Measurements from ENCODE around the gene RUNX1. TPM values are rescaled to one million over a fixed set of nuclear protein-coding genes. Genes with fewer than 3 reads are reported as not detected.

Gene RUNX1
- total and polyA plus RNA-seq, 4 donors: 23.3 to 100 (median 33.4) TPM

- H3K9ac ChIP-seq (ENCODE audit: insufficient read depth in 1 of 2, low read length in 2 of 2): no peak overlapping the region
- ATAC-seq (ENCODE audit: insufficient read depth, low FRiP score): no peak
- H3K9me3 ChIP-seq (ENCODE audit: control insufficient read depth in 4 of 4, insufficient read depth in 3 of 4, low read length in 3 of 4): no peaks in the 10 kb centered on the region
- WGBS, 2 donors: 87 to 95% methylated on average over 11 of the region's 11 CpGs
- no peaks in the 10 kb centered on the region for H3K27me3 ChIP-seq (ENCODE audit: control insufficient read depth in 3 of 3, insufficient read depth in 3 of 3, low read length in 2 of 3)
- H3K27ac ChIP-seq (ENCODE audit: low read depth in 1 of 2, low read length in 1 of 2): no peak overlapping the region
- H3K4me1 ChIP-seq (ENCODE audit: control insufficient read depth in 5 of 5, insufficient read depth in 5 of 5, low read length in 5 of 5): peaks cover 0 to 12% (median under 1%) of the 10 kb centered on the region in 5 donors
- H3K36me3 ChIP-seq (ENCODE audit: control insufficient read depth in 4 of 4, insufficient read depth in 4 of 4, low read length in 4 of 4): peaks cover 0 to 17% (median 0%) of the 10 kb centered on the region in 4 donors
- no peak overlapping the region for H3K4me3 ChIP-seq
- no peak for DNase-seq
- TF ChIP-seq, protein P1, sequence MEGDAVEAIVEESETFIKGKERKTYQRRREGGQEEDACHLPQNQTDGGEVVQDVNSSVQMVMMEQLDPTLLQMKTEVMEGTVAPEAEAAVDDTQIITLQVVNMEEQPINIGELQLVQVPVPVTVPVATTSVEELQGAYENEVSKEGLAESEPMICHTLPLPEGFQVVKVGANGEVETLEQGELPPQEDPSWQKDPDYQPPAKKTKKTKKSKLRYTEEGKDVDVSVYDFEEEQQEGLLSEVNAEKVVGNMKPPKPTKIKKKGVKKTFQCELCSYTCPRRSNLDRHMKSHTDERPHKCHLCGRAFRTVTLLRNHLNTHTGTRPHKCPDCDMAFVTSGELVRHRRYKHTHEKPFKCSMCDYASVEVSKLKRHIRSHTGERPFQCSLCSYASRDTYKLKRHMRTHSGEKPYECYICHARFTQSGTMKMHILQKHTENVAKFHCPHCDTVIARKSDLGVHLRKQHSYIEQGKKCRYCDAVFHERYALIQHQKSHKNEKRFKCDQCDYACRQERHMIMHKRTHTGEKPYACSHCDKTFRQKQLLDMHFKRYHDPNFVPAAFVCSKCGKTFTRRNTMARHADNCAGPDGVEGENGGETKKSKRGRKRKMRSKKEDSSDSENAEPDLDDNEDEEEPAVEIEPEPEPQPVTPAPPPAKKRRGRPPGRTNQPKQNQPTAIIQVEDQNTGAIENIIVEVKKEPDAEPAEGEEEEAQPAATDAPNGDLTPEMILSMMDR (IDR thresholded peaks at IDR 0.05; ENCODE audit: control extremely low read depth, extremely low read depth): no peak
Observed at GRCh38 chr21:34850166-34850690, 198.9 kb downstream of the RUNX1 start.

GRCh38 chr21:34846601-34847112, 202.4 kb downstream of the RUNX1 start:
- H3K4me1 ChIP-seq (ENCODE audit: control insufficient read depth in 5 of 5, insufficient read depth in 5 of 5, low read length in 5 of 5): peaks cover 0 to 23% (median 9%) of the 10 kb centered on the region in 5 donors
- ATAC-seq (ENCODE audit: insufficient read depth, low FRiP score): peak; percentile 50
- WGBS, 2 donors: 51 to 63% methylated on average over 11 of the region's 11 CpGs

GRCh38 chr21:34845521-34846451, 203.3 kb downstream of the RUNX1 start:
- Histone ChIP-seq H3K27ac (ENCODE audit: low read depth in 1 of 2, low read length in 1 of 2) (peak overlapping the region in 1 of 2 donors; percentile 86), H3K9ac (ENCODE audit: insufficient read depth in 1 of 2, low read length in 2 of 2) (peak overlapping the region; percentile 7 to 17), H3K27me3 (ENCODE audit: control insufficient read depth in 3 of 3, insufficient read depth in 3 of 3, low read length in 2 of 3) (no peaks in the 10 kb centered on the region), H3K9me3 (ENCODE audit: control insufficient read depth in 4 of 4, insufficient read depth in 3 of 4, low read length in 3 of 4) (no peaks in the 10 kb centered on the region), H3K4me3 (no peak overlapping the region), H3K4me1 (ENCODE audit: control insufficient read depth in 5 of 5, insufficient read depth in 5 of 5, low read length in 5 of 5) (peaks cover 0 to 23% (median 9%) of the 10 kb centered on the region in 5 donors), H3K36me3 (ENCODE audit: control insufficient read depth in 4 of 4, insufficient read depth in 4 of 4, low read length in 4 of 4) (peaks cover 0 to 16% (median 0%) of the 10 kb centered on the region in 4 donors)
- DNase-seq (peak in 2 of 3 donors; percentile 49 to 71), ATAC-seq (ENCODE audit: insufficient read depth, low FRiP score) (peak; percentile 54)
- TF ChIP-seq, protein P1 (IDR thresholded peaks at IDR 0.05; ENCODE audit: control extremely low read depth, extremely low read depth): no peak
- WGBS, 2 donors: 34 to 42% methylated on average over 8 of the region's 8 CpGs

More at GRCh38 chr21:34846601-34847112, 202.4 kb downstream of the RUNX1 start:
- Histone ChIP-seq H3K9ac (ENCODE audit: insufficient read depth in 1 of 2, low read length in 2 of 2) (no peak overlapping the region), H3K27me3 (ENCODE audit: control insufficient read depth in 3 of 3, insufficient read depth in 3 of 3, low read length in 2 of 3) (no peaks in the 10 kb centered on the region), H3K27ac (ENCODE audit: low read depth in 1 of 2, low read length in 1 of 2) (peak overlapping the region in 1 of 2 donors; percentile 66), H3K9me3 (ENCODE audit: control insufficient read depth in 4 of 4, insufficient read depth in 3 of 4, low read length in 3 of 4) (no peaks in the 10 kb centered on the region), H3K4me3 (no peak overlapping the region), H3K36me3 (ENCODE audit: control insufficient read depth in 4 of 4, insufficient read depth in 4 of 4, low read length in 4 of 4) (peaks cover 0 to 16% (median 0%) of the 10 kb centered on the region in 4 donors)
- TF ChIP-seq, protein P1 (IDR thresholded peaks at IDR 0.05; ENCODE audit: control extremely low read depth, extremely low read depth): no peak
- peak in 2 of 3 donors; percentile 34 to 45 for DNase-seq

All from lung (tissue), 12 donors.